Measurements from ENCODE around the gene BSND.

The BSND gene

GRCh38 chr1:54976747-54977146 is 22.0 kb upstream of the BSND start:
- no peak for DNase-seq

- no peak for DNase-seq
Measured at GRCh38 chr1:54977533-54978297, 21.0 kb upstream of the BSND start.

GRCh38 chr1:54978528-54979326 is 20.0 kb upstream of the BSND start:
- no peak for DNase-seq

GRCh38 chr1:54979327-54979891 is 19.3 kb upstream of the BSND start:
- no peak for DNase-seq

- no peak for DNase-seq
Measured at GRCh38 chr1:54980046-54980527, 18.6 kb upstream of the BSND start.

- DNase-seq: no peak
Measured at GRCh38 chr1:54980528-54981241, 18.0 kb upstream of the BSND start, which contains the start of gene TMEM61. TSS of gene TMEM61 (plus strand) at chr1:54980628. CDS start at chr1:54981066, 438 bp downstream.

- DNase-seq: no peak
Measured at GRCh38 chr1:54981466-54981865, 17.3 kb upstream of the BSND start.

- DNase-seq: peak; percentile 94 to 98
Measured at GRCh38 chr1:54982739-54983138, 16.0 kb upstream of the BSND start.

- DNase-seq: peak; percentile 91 to 98
Measured at GRCh38 chr1:54984131-54984842, 14.4 kb upstream of the BSND start.

- DNase-seq: no peak
Measured at GRCh38 chr1:54985556-54985955, 13.2 kb upstream of the BSND start.

- DNase-seq: no peak
Measured at GRCh38 chr1:54986025-54986424, 12.7 kb upstream of the BSND start.

GRCh38 chr1:54986533-54986932 is 12.2 kb upstream of the BSND start:
- DNase-seq: no peak

GRCh38 chr1:54987427-54987826 is 11.3 kb upstream of the BSND start:
- DNase-seq: no peak

- DNase-seq: no peak
Measured at GRCh38 chr1:54987919-54988705, 10.6 kb upstream of the BSND start.

GRCh38 chr1:54988975-54989374 is 9.8 kb upstream of the BSND start:
- DNase-seq: no peak

- peak in 1 of 2 experiments; percentile 7 for DNase-seq
Measured at GRCh38 chr1:54989473-54989872, 9.3 kb upstream of the BSND start.

GRCh38 chr1:54989968-54990810 is 8.5 kb upstream of the BSND start:
- DNase-seq: no peak

- no peak for DNase-seq
Measured at GRCh38 chr1:54990916-54991315, 7.8 kb upstream of the BSND start.

- DNase-seq: no peak
Measured at GRCh38 chr1:54991939-54992338, 6.8 kb upstream of the BSND start.

GRCh38 chr1:54993140-54993539 is 5.6 kb upstream of the BSND start:
- no peak for DNase-seq
